CD4-positive, CD25-positive, alpha-beta regulatory T cell (primary cell): ENCODE results near the gene BPIFA3. TPM values are rescaled to one million over a fixed set of nuclear protein-coding genes. Genes with fewer than 3 reads are reported as not detected.

ENCODE experiments used
- ATAC-seq, 2 donors: fragments of 150-1000 bp; cut with Tn5 transposase; one replicate each; pipeline ENCODE4 v1.10.0; 2021; ENCODE audit warnings: low read depth in 2 of 2, moderate number of reproducible peaks in 2 of 2, moderate library complexity in 1 of 2
- DNase-seq, 3 donors: peaks; one replicate each; pipeline versions ENCODE4 v3.0.0 to v3.0.0-alpha.2; 2012 to 2022; ENCODE audit warnings: mixed read lengths in 1 of 3
- H3K27ac ChIP-seq: one replicate; pipeline ENCODE4 v1.7.0; 2013; ENCODE audit warnings: mild to moderate bottlenecking, low read length; ENCODE audit not compliant: insufficient read depth, poor library complexity, severe bottlenecking
- H3K27me3 ChIP-seq: one replicate; pipeline ENCODE4 v1.7.0; 2013; ENCODE audit warnings: low read length; ENCODE audit not compliant: control insufficient read depth, insufficient read depth
- H3K36me3 ChIP-seq: one replicate; pipeline ENCODE4 v1.7.0; 2013; ENCODE audit warnings: mild to moderate bottlenecking, low read length, moderate library complexity; ENCODE audit not compliant: control insufficient read depth, insufficient read depth
- H3K4me1 ChIP-seq: 2 replicates; pipeline ENCODE4 v1.7.0; 2013; ENCODE audit warnings: mild to moderate bottlenecking, low read length; ENCODE audit not compliant: insufficient read depth, control insufficient read depth, poor library complexity, severe bottlenecking
- H3K4me3 ChIP-seq: one replicate; pipeline ENCODE4 v1.7.0; 2013; ENCODE audit warnings: low read depth, mild to moderate bottlenecking, low read length, moderate library complexity
- H3K9me3 ChIP-seq, 2 experiments: 1 replicate in 1 of 2; 2 replicates in 1 of 2; pipeline ENCODE4 v1.7.0; 2013; ENCODE audit warnings: low read length in 2 of 2, mild to moderate bottlenecking in 1 of 2, moderate library complexity in 1 of 2; ENCODE audit not compliant: control insufficient read depth in 2 of 2
- H3K27ac Mint-ChIP-seq, 3 donors: one replicate each; pipeline ENCODE4 v1.8.0; 2020 to 2022; ENCODE audit warnings: mild to moderate bottlenecking in 3 of 3, mixed read lengths in 3 of 3, moderate library complexity in 2 of 3
- H3K27me3 Mint-ChIP-seq: one replicate; pipeline ENCODE4 v1.8.0; 2022; ENCODE audit warnings: mild to moderate bottlenecking, mixed read lengths
- H3K36me3 Mint-ChIP-seq: one replicate; pipeline ENCODE4 v1.8.0; 2020; ENCODE audit warnings: mixed read lengths
- H3K4me1 Mint-ChIP-seq, 4 donors: one replicate each; pipeline ENCODE4 v1.8.0; 2020 to 2022; ENCODE audit warnings: mixed read lengths in 4 of 4, mild to moderate bottlenecking in 1 of 4
- H3K4me3 Mint-ChIP-seq, 4 donors: one replicate each; pipeline ENCODE4 v1.8.0; 2020 to 2022; ENCODE audit warnings: mild to moderate bottlenecking in 4 of 4, mixed read lengths in 4 of 4, moderate library complexity in 3 of 4
- H3K9me3 Mint-ChIP-seq, 7 donors: one replicate each; pipeline ENCODE4 v1.8.0; 2020 to 2022; ENCODE audit warnings: mixed read lengths in 7 of 7, mild to moderate bottlenecking in 3 of 7, moderate library complexity in 2 of 7
- polyA plus RNA-seq, 4 donors: library from polyadenylated mRNA; unstranded; fragments of 300-500 nt; fragmentation: Illumina TruSeq; gene quantifications; one replicate each; pipeline ENCODE4 v1.2.3, GENCODE V29; 2021
- total RNA-seq: library from RNA; stranded (reverse); gene quantifications from one replicate; pipeline ENCODE4 v1.2.3, GENCODE V29; 2022

The BPIFA3 gene
- total and polyA plus RNA-seq, 5 donors from 2014 or later = not detected

GRCh38 chr20:33251496-33251895, 34.3 kb downstream of the BPIFA3 start:
- H3K27me3 ChIP-seq = peaks cover 10% of the 10 kb centered on the region
- H3K36me3 ChIP-seq = no peaks in the 10 kb centered on the region
- no peak overlapping the region for H3K4me3 Mint-ChIP-seq
- no peak overlapping the region for H3K4me3 ChIP-seq
- H3K27ac Mint-ChIP-seq = no peak overlapping the region
- H3K27ac ChIP-seq = no peak overlapping the region
- no peaks in the 10 kb centered on the region for H3K36me3 Mint-ChIP-seq
- no peak for DNase-seq
- H3K4me1 Mint-ChIP-seq = no peaks in the 10 kb centered on the region
- peaks cover 7% of the 10 kb centered on the region for H3K27me3 Mint-ChIP-seq
- H3K9me3 ChIP-seq = no peaks in the 10 kb centered on the region
- no peaks in the 10 kb centered on the region for H3K4me1 ChIP-seq
- H3K9me3 Mint-ChIP-seq = peaks cover 0 to 1% (median 0%) of the 10 kb centered on the region in 7 donors
- ATAC-seq = no peak

DNA sequence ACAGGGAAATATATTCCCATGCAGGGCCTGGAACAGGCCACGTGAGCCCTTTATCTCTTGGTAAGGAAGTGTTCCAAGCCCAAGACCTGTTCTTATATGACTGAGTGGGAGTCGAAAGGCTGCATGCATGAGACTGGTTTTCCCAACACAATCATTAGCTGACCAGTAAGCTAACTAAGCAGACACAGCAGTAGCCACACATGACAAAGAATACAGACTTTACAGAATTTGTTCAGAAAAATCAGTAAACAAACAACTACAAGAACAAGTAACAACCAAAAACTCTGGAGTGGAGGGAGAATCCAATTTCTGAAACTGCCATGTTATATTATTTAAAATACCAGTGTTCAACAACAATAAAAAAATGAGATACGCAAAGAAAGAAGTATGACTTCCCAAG, 35.3 kb downstream of the BPIFA3 start:
- no peak for DNase-seq
- Histone ChIP-seq H3K4me3 (no peak overlapping the region), H3K27me3 (peaks cover 12% of the 10 kb centered on the region), H3K9me3 (no peaks in the 10 kb centered on the region), H3K27ac (no peak overlapping the region), H3K4me1 (no peaks in the 10 kb centered on the region), H3K36me3 (no peaks in the 10 kb centered on the region)
- Mint-ChIP-seq H3K27ac (no peak overlapping the region), H3K4me3 (peak overlapping the region in 1 of 4 donors; percentile 11), H3K36me3 (no peaks in the 10 kb centered on the region), H3K27me3 (peaks cover 14% of the 10 kb centered on the region), H3K9me3 (peaks cover 0 to 1% (median 0%) of the 10 kb centered on the region in 7 donors), H3K4me1 (no peaks in the 10 kb centered on the region)
- ATAC-seq = no peak

DNA sequence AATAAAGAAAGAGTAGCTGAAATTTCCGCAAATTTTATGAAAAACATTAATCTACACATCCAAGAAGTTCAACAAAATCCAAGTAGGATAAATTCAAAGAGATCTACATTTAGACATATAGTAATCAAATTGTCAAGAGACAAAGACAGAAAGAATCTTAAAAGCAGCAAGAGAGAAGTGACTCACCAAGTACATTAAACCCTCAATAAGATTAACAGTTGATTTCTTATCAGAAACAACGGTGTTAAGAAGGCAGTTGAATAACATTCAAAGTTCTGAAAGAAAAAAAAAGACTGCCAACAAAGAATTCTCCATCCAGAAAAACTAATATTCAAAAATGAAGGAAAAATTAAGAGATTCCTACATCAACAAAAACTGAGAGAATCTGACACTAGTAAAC, 37.9 kb downstream of the BPIFA3 start:
- Mint-ChIP-seq H3K36me3 (no peaks in the 10 kb centered on the region), H3K4me1 (no peaks in the 10 kb centered on the region), H3K27me3 (peaks cover 18% of the 10 kb centered on the region), H3K27ac (no peak overlapping the region), H3K9me3 (peaks cover 0 to 1% (median 0%) of the 10 kb centered on the region in 7 donors), H3K4me3 (no peak overlapping the region)
- peaks cover 10% of the 10 kb centered on the region for H3K27me3 ChIP-seq
- DNase-seq = no peak
- H3K4me1 ChIP-seq = no peaks in the 10 kb centered on the region
- H3K4me3 ChIP-seq = no peak overlapping the region
- H3K27ac ChIP-seq = no peak overlapping the region
- no peaks in the 10 kb centered on the region for H3K9me3 ChIP-seq
- H3K36me3 ChIP-seq = no peaks in the 10 kb centered on the region
- ATAC-seq = no peak

GRCh38 chr20:33257237-33257636, 40.1 kb downstream of the BPIFA3 start:
- no peaks in the 10 kb centered on the region for H3K9me3 ChIP-seq
- peaks cover 12% of the 10 kb centered on the region for H3K27me3 ChIP-seq
- H3K27me3 Mint-ChIP-seq = peaks cover 31% of the 10 kb centered on the region
- H3K36me3 ChIP-seq = no peaks in the 10 kb centered on the region
- DNase-seq (no peak), ATAC-seq (no peak)
- H3K4me3 Mint-ChIP-seq = no peak overlapping the region
- H3K4me3 ChIP-seq = no peak overlapping the region
- no peak overlapping the region for H3K27ac ChIP-seq
- no peaks in the 10 kb centered on the region for H3K4me1 ChIP-seq
- no peak overlapping the region for H3K27ac Mint-ChIP-seq
- peaks cover 0 to 1% (median 0%) of the 10 kb centered on the region in 7 donors for H3K9me3 Mint-ChIP-seq
- H3K36me3 Mint-ChIP-seq = no peaks in the 10 kb centered on the region
- peaks cover 0 to 2% (median 0%) of the 10 kb centered on the region in 4 donors for H3K4me1 Mint-ChIP-seq

DNA sequence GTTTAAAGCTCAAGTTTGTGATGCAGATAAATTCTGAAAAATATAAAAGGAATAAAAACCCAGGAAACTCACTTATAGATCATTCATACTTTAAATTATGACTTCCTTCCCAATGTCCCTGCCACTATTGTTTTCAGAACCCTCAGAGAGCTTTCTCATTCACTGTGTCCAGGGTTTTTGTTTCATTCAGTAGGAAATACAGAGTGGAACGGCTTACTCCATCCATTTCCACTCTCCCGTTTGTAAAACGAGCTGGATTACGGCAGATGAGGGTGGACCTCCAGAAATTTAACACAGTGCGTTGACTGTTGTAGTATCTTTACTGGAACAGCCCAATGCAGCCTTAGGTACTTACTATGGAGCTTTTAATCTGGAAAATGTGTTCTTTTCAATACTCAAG, 42.2 kb downstream of the BPIFA3 start:
- H3K27me3 Mint-ChIP-seq = peaks cover 36% of the 10 kb centered on the region
- Histone ChIP-seq H3K36me3 (no peaks in the 10 kb centered on the region), H3K9me3 (no peaks in the 10 kb centered on the region), H3K4me3 (no peak overlapping the region), H3K27me3 (peaks cover 12% of the 10 kb centered on the region), H3K27ac (no peak overlapping the region), H3K4me1 (no peaks in the 10 kb centered on the region)
- no peak for ATAC-seq
- no peaks in the 10 kb centered on the region for H3K36me3 Mint-ChIP-seq
- peaks cover 0 to 1% (median 0%) of the 10 kb centered on the region in 7 donors for H3K9me3 Mint-ChIP-seq
- H3K4me3 Mint-ChIP-seq = no peak overlapping the region
- H3K27ac Mint-ChIP-seq = no peak overlapping the region
- no peak for DNase-seq
- H3K4me1 Mint-ChIP-seq = peaks cover 0 to 2% (median 0%) of the 10 kb centered on the region in 4 donors

DNA sequence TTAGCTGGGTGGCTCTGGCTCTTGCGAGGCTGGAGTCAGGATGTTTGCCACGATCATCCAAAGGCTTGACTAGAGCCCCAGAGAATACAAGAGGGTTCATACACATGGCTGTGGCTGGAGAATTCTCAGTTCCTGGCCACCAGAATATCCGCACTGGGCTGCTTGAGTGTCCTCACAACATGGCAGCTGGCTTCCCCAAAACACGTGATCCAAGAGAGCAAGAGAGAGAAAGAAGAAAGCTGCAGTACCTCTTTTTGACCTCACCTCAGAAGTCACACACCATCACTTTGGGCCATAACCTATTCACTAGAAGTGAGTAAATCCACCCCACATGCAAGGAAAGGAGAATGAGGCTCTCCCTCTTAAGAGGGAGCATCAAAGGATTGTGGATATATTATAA, 44.3 kb downstream of the BPIFA3 start:
- Mint-ChIP-seq H3K27me3 (peaks cover 35% of the 10 kb centered on the region), H3K4me3 (no peak overlapping the region), H3K9me3 (peaks cover 0 to 3% (median 0%) of the 10 kb centered on the region in 7 donors), H3K36me3 (no peaks in the 10 kb centered on the region), H3K27ac (no peak overlapping the region), H3K4me1 (peaks cover 0 to 2% (median 0%) of the 10 kb centered on the region in 4 donors)
- Histone ChIP-seq H3K27ac (no peak overlapping the region), H3K27me3 (peaks cover 16% of the 10 kb centered on the region), H3K4me1 (no peaks in the 10 kb centered on the region), H3K36me3 (no peaks in the 10 kb centered on the region), H3K4me3 (no peak overlapping the region), H3K9me3 (no peaks in the 10 kb centered on the region)
- DNase-seq = no peak
- ATAC-seq = no peak

DNA sequence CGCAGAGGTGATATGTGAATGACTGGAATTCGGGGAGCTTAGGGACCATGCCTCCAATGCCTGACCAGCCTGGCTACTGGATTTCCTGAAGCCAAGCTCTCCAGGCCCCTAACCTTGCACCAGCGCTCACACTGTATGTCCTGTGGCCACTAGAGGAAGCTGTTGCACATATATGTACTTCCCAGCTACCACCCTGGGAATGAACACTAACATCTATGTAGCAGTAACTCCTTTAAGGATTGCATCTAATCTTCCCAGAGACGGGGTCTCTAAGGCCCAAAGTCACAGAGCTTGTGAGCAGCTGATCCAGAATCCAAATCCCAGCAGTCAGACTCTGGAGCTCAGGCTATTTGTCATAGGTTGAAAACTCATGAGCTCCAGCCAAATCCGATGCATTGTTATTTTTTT, 45.5 kb downstream of the BPIFA3 start:
- no peak overlapping the region for H3K4me3 Mint-ChIP-seq
- H3K9me3 ChIP-seq = no peaks in the 10 kb centered on the region
- peaks cover 12% of the 10 kb centered on the region for H3K27me3 ChIP-seq
- no peak for ATAC-seq
- no peak overlapping the region for H3K27ac ChIP-seq
- H3K27me3 Mint-ChIP-seq = peaks cover 34% of the 10 kb centered on the region
- peak in 1 of 3 donors; percentile 4 for DNase-seq
- H3K27ac Mint-ChIP-seq = no peak overlapping the region
- H3K4me1 Mint-ChIP-seq = peaks cover 0 to 2% (median 0%) of the 10 kb centered on the region in 4 donors
- no peak overlapping the region for H3K4me3 ChIP-seq
- peaks cover 0 to 3% (median 0%) of the 10 kb centered on the region in 7 donors for H3K9me3 Mint-ChIP-seq
- H3K36me3 Mint-ChIP-seq = no peaks in the 10 kb centered on the region
- H3K36me3 ChIP-seq = no peaks in the 10 kb centered on the region
- H3K4me1 ChIP-seq = no peaks in the 10 kb centered on the region

DNA sequence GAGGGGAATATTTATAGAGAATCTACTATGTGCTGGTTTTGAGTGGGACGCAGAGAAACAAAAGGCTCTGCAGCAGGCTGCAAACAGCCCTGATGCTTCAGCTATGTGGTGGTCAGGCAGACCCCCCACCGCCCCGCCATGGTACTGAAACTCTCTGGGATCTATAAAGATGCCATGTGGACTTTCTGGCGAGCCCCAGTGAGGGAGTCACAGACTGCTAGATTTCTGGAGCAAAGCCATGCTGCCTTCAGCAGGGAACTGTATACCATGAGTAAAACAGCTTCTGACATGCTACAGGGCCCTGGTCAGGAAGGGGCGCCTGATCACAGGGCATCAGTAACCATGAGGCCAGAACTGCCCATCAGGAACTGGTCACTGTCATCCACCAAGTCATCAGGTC, 46.6 kb downstream of the BPIFA3 start:
- no peaks in the 10 kb centered on the region for H3K36me3 Mint-ChIP-seq
- H3K27me3 Mint-ChIP-seq = peaks cover 40% of the 10 kb centered on the region

More for the DNA sequence above, 46.6 kb downstream of the BPIFA3 start:
- H3K27me3 ChIP-seq = peaks cover 12% of the 10 kb centered on the region
- Mint-ChIP-seq H3K4me3 (no peak overlapping the region), H3K4me1 (peaks cover 0 to 2% (median 0%) of the 10 kb centered on the region in 4 donors), H3K27ac (no peak overlapping the region), H3K9me3 (peaks cover 0 to 3% (median 0%) of the 10 kb centered on the region in 7 donors)
- H3K9me3 ChIP-seq = no peaks in the 10 kb centered on the region
- H3K27ac ChIP-seq = no peak overlapping the region
- no peaks in the 10 kb centered on the region for H3K4me1 ChIP-seq
- no peaks in the 10 kb centered on the region for H3K36me3 ChIP-seq
- no peak for DNase-seq
- H3K4me3 ChIP-seq = no peak overlapping the region
- no peak for ATAC-seq
